Chondrocyte (in vitro differentiated cells): ENCODE results near the gene PCGF1. TPM values are rescaled to one million over a fixed set of nuclear protein-coding genes. Genes with fewer than 3 reads are reported as not detected.
A peak's percentile ranks its signal among the peaks of the same experiment; 100 is the strongest.

Experiments used
- DNase-seq: peaks from one replicate; pipeline ENCODE4 v3.0.0; 2021; ENCODE audit warnings: mixed read lengths, low spot score
- H3K27ac Mint-ChIP-seq: one replicate; pipeline ENCODE4 v1.8.0; 2021; ENCODE audit warnings: mild to moderate bottlenecking, moderate library complexity, mixed read lengths; ENCODE audit not compliant: unreplicated experiment
- H3K27me3 Mint-ChIP-seq: 2 replicates; pipeline ENCODE4 v1.8.0; 2021; ENCODE audit warnings: low read depth, mixed read lengths
- H3K36me3 Mint-ChIP-seq: 2 replicates; pipeline ENCODE4 v1.8.0; 2021; ENCODE audit warnings: low read depth, mixed read lengths
- H3K4me1 Mint-ChIP-seq: 2 replicates; pipeline ENCODE4 v1.8.0; 2021; ENCODE audit warnings: low read depth, mild to moderate bottlenecking, mixed read lengths
- H3K4me3 Mint-ChIP-seq: one replicate; pipeline ENCODE4 v1.8.0; 2021; ENCODE audit warnings: mild to moderate bottlenecking, moderate library complexity, mixed read lengths; ENCODE audit not compliant: unreplicated experiment
- H3K9me3 Mint-ChIP-seq: 2 replicates; pipeline ENCODE4 v1.8.0; 2021; ENCODE audit warnings: low read depth, mixed read lengths
- total RNA-seq: library from RNA; stranded (reverse); gene quantifications from 3 replicates; pipeline ENCODE4 v1.2.1, GENCODE V29; 2021
- TF ChIP-seq, protein P1 (sequence below): fragments of 200-600 bp; sonication (generic); IDR thresholded peaks from 2 replicates; pipeline ENCODE4 v1.5.0; 2021; ENCODE audit warnings: antibody characterized with exemption, mild to moderate bottlenecking, moderate library complexity

PCGF1 gene
- total RNA-seq, 1 donor from 2014 or later: 30.7 TPM

DNA sequence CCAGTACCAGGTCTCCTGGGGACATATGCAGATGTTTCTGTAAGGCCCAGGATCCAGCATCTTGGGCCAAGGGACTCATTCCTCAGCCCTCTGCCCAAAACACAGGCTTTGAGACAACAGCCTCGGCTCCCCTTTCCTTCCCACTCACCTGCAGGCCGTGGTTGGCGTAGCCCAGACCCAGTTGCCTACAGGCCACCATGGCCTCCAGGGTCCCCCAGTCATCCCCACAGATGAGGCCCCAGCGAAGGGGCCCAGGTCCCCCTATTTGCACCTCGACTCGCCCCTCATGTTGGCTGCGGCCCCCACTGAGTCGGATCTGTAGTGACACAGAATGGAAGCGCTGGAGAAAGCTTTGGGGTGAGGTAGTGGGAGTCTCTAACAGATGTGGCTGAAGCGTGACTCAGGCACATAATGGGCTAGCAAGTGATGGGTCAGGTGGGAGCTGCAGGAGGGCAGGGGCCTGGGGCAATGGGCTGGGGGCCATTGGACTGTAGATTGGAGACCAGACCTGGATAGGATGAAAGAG is 28.0 kb upstream of the PCGF1 start:
- no peaks in the 10 kb centered on the region for H3K27me3 Mint-ChIP-seq
- H3K4me1 Mint-ChIP-seq: peaks cover 20% of the 10 kb centered on the region
- H3K4me3 Mint-ChIP-seq: no peak overlapping the region
- H3K36me3 Mint-ChIP-seq: peaks cover 13% of the 10 kb centered on the region
- no peaks in the 10 kb centered on the region for H3K9me3 Mint-ChIP-seq
- TF ChIP-seq, protein P1, sequence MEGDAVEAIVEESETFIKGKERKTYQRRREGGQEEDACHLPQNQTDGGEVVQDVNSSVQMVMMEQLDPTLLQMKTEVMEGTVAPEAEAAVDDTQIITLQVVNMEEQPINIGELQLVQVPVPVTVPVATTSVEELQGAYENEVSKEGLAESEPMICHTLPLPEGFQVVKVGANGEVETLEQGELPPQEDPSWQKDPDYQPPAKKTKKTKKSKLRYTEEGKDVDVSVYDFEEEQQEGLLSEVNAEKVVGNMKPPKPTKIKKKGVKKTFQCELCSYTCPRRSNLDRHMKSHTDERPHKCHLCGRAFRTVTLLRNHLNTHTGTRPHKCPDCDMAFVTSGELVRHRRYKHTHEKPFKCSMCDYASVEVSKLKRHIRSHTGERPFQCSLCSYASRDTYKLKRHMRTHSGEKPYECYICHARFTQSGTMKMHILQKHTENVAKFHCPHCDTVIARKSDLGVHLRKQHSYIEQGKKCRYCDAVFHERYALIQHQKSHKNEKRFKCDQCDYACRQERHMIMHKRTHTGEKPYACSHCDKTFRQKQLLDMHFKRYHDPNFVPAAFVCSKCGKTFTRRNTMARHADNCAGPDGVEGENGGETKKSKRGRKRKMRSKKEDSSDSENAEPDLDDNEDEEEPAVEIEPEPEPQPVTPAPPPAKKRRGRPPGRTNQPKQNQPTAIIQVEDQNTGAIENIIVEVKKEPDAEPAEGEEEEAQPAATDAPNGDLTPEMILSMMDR: no peak
- DNase-seq: peak; percentile 69
- peak overlapping the region; percentile 63 for H3K27ac Mint-ChIP-seq

DNA sequence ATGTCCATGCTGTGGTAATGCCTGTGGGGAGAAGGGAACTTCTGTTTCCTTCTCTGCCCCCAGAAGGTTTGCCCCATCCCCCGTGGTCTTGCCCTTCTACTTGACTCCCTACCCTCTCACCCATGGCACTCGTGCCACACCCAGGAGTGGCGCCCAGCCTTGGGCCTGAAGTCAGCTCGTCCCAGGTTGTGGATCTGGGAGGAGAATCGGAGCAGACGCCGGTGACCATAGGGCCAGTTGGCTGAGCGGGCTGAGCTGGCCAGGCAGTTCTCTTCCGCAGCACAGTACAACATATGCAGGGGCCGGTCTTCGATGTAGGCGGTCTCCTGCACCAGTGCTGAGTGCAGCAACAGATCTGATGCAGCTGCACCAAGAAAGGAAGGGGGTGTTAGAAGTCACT is 26.9 kb upstream of the PCGF1 start:
- peak; percentile 75 for DNase-seq
- Mint-ChIP-seq H3K27ac (no peak overlapping the region), H3K27me3 (no peaks in the 10 kb centered on the region), H3K4me1 (peaks cover 20% of the 10 kb centered on the region), H3K36me3 (peaks cover 13% of the 10 kb centered on the region), H3K9me3 (no peaks in the 10 kb centered on the region), H3K4me3 (no peak overlapping the region)
- TF ChIP-seq, protein P1: no peak

DNA sequence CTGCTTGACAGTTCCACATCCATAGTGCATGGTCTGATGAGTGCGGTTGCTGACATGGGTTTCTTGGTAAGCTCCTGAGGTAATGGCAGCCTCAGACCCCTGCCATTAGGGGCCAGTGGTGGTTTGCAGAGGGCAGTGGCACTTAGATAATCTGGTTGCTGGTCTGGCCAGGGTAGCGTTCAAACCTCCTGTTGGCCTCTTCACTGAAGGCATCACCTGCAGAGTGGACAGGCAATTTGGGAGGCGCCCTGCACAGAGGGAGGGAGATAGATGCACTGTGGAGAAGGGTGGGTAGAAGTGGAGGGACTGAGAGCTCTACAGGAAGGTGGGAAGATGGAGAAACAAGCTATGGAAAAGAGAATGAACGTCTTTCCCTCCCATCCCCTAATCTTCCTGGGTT is 26.0 kb upstream of the PCGF1 start:
- no peak overlapping the region for H3K4me3 Mint-ChIP-seq
- TF ChIP-seq, protein P1: no peak
- no peaks in the 10 kb centered on the region for H3K27me3 Mint-ChIP-seq
- no peak overlapping the region for H3K27ac Mint-ChIP-seq
- H3K4me1 Mint-ChIP-seq: peaks cover 27% of the 10 kb centered on the region
- H3K36me3 Mint-ChIP-seq: peaks cover 12% of the 10 kb centered on the region
- DNase-seq: peak; percentile 37
- H3K9me3 Mint-ChIP-seq: no peaks in the 10 kb centered on the region

DNA sequence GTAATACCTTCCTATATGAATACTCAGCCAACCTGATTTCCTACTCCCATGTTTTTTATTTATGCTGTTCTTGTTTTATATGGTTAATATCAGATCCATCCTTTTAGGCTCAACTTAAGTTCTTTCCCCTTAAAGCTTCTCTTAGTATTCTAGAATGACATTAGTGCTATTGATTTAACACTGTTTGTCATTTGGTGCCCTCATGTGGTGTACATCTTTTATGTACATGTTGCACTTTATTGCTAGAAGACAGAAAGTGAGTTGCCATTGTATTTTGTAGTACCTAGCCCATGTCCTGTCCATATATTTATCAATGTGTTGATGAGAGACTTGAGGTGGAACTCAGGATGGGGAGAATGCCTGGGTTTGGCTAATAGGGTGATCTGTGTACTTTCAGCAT is 24.7 kb upstream of the PCGF1 start:
- Mint-ChIP-seq H3K4me3 (no peak overlapping the region), H3K36me3 (peaks cover 15% of the 10 kb centered on the region), H3K27me3 (no peaks in the 10 kb centered on the region), H3K27ac (peak overlapping the region; percentile 9), H3K9me3 (no peaks in the 10 kb centered on the region), H3K4me1 (peaks cover 40% of the 10 kb centered on the region)
- no peak for DNase-seq
- TF ChIP-seq, protein P1: peak; percentile 75

DNA sequence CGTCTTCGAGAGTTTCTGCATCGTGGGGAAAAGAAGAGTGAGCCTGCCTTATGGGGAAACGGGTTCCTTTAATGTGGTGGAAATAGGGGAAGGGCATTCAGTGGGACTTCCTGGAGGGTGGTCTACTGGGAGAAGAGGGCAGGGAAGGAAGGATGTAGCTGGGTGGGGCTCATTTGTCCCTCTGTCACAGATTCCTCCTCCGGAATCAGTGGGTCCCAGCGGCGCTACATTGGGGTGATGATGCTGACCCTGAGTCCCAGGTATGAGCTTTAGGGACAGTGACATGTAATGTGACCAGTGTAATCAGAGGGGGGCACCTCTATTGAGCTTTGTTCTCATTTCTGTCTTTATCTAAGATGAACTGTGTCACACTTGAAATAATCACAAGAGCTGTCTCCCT is 24.2 kb upstream of the PCGF1 start:
- Mint-ChIP-seq H3K27me3 (no peaks in the 10 kb centered on the region), H3K9me3 (no peaks in the 10 kb centered on the region), H3K4me3 (no peak overlapping the region)

More for the DNA sequence above, 24.2 kb upstream of the PCGF1 start:
- H3K36me3 Mint-ChIP-seq: peaks cover 20% of the 10 kb centered on the region
- TF ChIP-seq, protein P1: no peak
- H3K27ac Mint-ChIP-seq: peak overlapping the region; percentile 76
- DNase-seq: no peak
- peaks cover 40% of the 10 kb centered on the region for H3K4me1 Mint-ChIP-seq
